ENCODE results near the gene SYNE2. TPM values are rescaled to one million over a fixed set of nuclear protein-coding genes. Genes with fewer than 3 reads are reported as not detected.
"Not testable (repeated sequence)": the region's sequence is repeated elsewhere in the genome, so short reads cannot be mapped to it uniquely, and the experiment has no call there.

The SYNE2 gene
- polyA plus RNA-seq, 3 donors = 25.3 to 39.6 (median 32.3) TPM

- WGBS, 3 donors = 81 to 100% (median 94%) methylated on average over 1 of the region's 2 CpGs
- not testable (repeated sequence) for H3K27ac ChIP-seq (ENCODE audit: low read depth, low read length)
Measured at GRCh38 chr14:63869940-63870752, 17.3 kb downstream of the SYNE2 start.

DNA sequence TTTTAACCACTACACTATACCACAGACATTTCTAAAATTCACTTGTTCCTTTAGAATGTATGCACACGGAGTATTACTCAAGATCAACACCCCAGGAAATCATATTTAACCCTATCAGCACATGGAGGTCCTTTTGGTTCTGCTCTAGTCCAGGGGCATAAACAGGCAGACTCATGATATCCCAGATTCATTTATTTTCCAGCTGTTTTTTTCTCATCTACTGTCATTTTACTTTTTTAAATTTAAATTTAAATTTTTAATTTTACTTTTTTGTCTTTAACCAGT lies 17.9 kb downstream of the SYNE2 start:
- 0 to 4% (median 4%) methylated on average over 1 of the region's 1 CpG for WGBS, 3 donors
- not testable (repeated sequence) for H3K27ac ChIP-seq (ENCODE audit: low read depth, low read length)

GRCh38 chr14:63874223-63874622 lies 21.4 kb downstream of the SYNE2 start:
- no peak overlapping the region for H3K27ac ChIP-seq (ENCODE audit: low read depth, low read length)

GRCh38 chr14:63875311-63875710 lies 22.5 kb downstream of the SYNE2 start:
- WGBS, 3 donors = 53 to 71% (median 70%) methylated on average over 2 of the region's 2 CpGs
- no peak overlapping the region for H3K27ac ChIP-seq (ENCODE audit: low read depth, low read length)

More at GRCh38 chr14:63874223-63874622, 21.4 kb downstream of the SYNE2 start:
- 49 to 71% (median 49%) methylated on average over 3 of the region's 3 CpGs for WGBS, 3 donors

DNA sequence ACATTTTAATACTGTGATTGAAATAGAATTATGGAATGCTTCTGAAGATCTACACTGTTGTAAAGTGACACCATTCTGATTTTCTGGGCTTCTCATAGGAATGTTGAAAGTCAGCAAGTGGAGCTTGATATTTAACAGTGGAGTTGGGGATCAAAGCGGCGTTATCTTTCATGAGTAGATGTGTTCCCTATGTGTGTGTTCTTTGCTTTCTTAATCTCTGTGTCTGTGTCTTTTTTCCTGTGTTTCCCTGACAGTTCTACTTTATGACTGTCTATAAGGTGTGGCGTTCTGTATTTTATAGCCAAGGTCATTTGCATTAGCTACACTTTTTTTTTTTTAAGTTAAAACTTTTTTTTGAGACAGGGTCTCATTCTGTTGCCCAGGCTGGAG lies 24.7 kb downstream of the SYNE2 start:
- 91 to 98% (median 98%) methylated on average over 3 of the region's 3 CpGs for WGBS, 3 donors

DNA sequence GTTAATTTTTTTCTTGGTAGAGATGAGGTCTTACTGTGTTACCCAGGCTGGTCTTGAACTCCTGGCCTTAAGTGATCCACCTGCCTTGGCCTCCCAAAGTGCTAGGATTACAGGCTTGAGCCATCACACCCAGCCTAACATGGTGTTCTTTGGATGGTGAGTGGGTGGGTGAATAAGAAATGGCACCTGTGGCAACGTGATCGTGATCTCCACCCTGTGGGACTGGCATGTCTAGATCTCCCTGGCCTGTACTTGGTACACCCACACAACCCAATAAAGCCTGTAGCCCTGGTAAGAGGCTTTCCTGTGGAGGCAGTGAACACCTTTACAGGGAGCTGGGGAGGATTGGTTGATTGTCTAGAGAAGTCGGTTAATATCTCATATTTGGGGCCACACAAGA lies 25.2 kb downstream of the SYNE2 start:
- WGBS, 3 donors = 93 to 100% (median 98%) methylated on average over 3 of the region's 3 CpGs

More for the DNA sequence above, 24.7 kb downstream of the SYNE2 start:
- no peak overlapping the region for H3K27ac ChIP-seq (ENCODE audit: low read depth, low read length)

GRCh38 chr14:63878792-63879191 lies 26.0 kb downstream of the SYNE2 start:
- H3K27ac ChIP-seq (ENCODE audit: low read depth, low read length) = no peak overlapping the region
- WGBS, 3 donors = 95 to 98% (median 98%) methylated on average over 4 of the region's 4 CpGs

More for the DNA sequence above, 25.2 kb downstream of the SYNE2 start:
- H3K27ac ChIP-seq (ENCODE audit: low read depth, low read length) = peak overlapping the region; percentile 51

DNA sequence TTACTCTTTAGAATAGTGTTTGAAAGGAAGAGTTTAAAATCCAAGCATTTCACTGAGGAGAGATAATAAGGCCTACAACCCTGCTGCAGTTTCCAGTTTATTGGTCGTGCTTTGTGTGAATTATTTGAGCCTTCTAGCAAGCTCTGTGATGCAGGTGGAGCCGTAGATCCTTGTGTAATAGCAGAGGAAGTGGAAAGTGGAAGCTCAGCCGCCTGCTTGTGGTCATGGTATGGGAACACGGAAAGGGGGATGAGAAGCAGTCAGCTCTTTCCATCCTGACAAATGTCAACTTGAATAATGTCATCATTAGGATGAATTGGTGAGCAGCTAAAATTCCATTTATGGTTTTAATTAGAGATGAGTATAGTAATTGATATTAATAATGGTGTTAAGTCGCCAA lies 29.1 kb downstream of the SYNE2 start:
- H3K27ac ChIP-seq (ENCODE audit: low read depth, low read length) = no peak overlapping the region
- WGBS, 3 donors = 51 to 71% (median 57%) methylated on average over 5 of the region's 5 CpGs

- no peak overlapping the region for H3K27ac ChIP-seq (ENCODE audit: low read depth, low read length)
- WGBS, 3 donors = 95 to 97% (median 96%) methylated on average over 7 of the region's 7 CpGs
Measured at GRCh38 chr14:63887899-63888298, 35.1 kb downstream of the SYNE2 start.

GRCh38 chr14:63890553-63890952 lies 37.7 kb downstream of the SYNE2 start:
- WGBS, 3 donors = 71 to 80% (median 74%) methylated on average over 1 of the region's 1 CpG
- no peak overlapping the region for H3K27ac ChIP-seq (ENCODE audit: low read depth, low read length)

DNA sequence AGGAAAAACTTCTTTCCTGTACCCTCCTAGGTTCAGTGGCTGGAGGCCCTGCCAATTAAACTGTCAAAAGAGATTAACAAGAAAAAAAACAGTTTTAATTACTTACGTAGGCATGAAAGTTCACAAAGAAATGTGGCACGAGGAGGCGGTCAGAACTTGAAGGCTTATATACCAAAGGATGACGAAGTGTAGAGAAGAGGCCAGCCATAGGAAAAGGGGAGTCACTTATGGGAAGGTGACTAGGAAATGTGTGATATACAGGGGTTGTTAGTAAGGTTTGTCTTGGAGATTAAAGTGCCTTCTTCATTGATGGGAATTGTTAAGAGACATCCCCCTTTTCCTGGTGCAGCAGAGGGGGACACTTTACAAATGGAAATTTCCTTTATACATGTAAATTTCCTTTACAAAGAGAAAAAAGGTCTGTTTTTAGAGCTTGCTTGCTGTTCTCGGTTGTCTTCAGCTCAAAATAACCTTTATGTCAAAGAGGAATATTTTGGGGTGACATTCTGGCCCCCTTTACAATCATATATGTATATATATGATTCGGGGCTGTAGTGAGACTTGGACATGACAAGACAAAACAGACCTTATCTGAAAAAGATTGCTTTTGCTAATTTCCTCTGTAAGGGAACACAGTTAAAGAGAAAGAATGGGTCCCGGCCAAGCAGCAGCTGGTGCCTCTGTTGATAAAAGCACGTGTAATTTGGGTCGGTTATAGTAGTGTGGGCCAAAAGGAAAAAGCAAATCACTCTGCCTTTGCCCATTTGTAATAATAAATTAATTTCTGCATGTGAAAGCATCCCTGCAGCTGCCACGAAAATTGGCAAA lies 38.6 kb downstream of the SYNE2 start:
- 23 to 53% (median 46%) methylated on average over 10 of the region's 10 CpGs for WGBS, 3 donors

GRCh38 chr14:63892265-63892664 lies 39.5 kb downstream of the SYNE2 start:
- 36 to 52% (median 37%) methylated on average over 2 of the region's 2 CpGs for WGBS, 3 donors
- no peak overlapping the region for H3K27ac ChIP-seq (ENCODE audit: low read depth, low read length)

More for the DNA sequence above, 38.6 kb downstream of the SYNE2 start:
- H3K27ac ChIP-seq (ENCODE audit: low read depth, low read length) = no peak overlapping the region

DNA sequence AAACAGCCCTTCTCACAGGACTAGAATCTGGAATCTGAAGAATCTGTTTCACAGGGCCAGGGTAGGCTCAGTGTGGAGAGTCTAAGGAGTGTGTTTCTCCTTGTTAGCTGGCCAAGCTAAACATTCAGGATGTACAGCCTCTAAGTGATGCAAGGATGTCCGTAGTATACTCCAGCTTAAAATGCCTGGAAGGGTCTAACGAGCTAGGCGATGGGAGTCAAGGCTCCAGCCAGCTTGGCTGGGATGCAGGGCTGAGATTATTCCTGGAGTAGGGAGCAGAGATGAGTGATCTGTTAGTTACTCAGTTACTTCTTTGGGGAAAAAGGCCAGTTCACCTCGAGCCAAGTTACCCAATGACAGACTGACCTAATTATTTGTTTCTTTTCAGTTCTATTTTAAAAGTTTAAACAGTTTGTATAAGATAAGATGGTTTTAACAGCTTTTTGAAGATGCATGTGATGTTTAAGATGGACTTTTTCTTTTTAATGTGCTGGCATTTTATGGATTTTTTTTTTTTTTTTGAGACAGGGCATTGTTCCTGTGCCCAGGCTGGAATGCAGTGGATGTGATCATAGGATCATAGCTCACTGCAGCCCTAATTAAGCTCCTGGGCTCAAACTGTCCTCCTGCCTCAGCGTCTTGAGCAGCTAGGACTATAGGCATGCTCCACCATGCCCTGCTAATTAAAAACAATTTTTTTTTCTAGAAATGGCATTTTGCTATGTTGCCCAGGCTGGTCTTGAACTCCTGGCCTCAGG lies 41.1 kb downstream of the SYNE2 start:
- peak overlapping the region; percentile 48 for H3K27ac ChIP-seq (ENCODE audit: low read depth, low read length)
- WGBS, 3 donors = 21 to 51% (median 43%) methylated on average over 5 of the region's 5 CpGs

DNA sequence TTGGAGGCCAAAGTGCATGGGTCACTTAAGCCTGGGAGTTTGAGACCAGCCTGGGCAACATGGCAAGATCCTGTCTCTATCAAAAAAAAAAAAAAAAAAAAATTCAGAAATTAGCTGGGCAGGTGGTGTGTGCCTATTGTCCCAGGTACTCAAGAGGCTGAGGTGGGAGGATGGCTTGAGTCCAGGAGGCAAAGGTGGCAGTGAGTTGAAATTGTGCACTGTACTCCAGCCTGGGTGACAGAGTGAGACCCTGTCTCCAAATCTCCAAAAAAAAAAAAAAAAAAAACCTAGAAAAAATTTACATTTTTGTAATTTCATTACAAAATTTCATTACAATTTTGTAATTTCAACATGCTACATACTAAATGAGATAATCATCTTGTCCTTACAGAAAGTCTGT lies 42.7 kb downstream of the SYNE2 start:
- H3K27ac ChIP-seq (ENCODE audit: low read depth, low read length) = no peak overlapping the region

GRCh38 chr14:63896278-63896720 lies 43.5 kb downstream of the SYNE2 start:
- WGBS, 3 donors = 19 to 49% (median 21%) methylated on average over 4 of the region's 4 CpGs
- H3K27ac ChIP-seq (ENCODE audit: low read depth, low read length) = no peak overlapping the region

DNA sequence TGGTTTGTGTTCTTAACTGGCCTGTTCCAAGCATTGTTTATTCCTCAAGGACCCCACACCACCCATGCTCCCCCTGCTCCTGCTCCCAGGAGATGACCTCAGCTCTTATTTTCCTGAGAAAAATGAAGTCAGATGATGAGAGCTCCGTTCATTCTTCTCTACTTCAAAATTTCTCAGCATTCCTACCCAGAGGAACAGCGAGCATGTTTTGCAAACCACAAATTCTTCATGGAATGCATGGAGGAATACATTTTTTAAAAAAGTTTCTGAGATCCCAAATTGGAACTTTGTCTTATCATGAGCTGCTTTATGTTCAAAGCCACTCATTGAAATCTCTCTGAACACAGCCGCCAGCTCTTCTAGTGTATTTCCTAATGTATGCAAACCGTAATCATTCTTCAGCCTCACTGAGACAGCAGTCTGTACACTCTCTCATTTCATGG lies 44.9 kb downstream of the SYNE2 start:
- H3K27ac ChIP-seq (ENCODE audit: low read depth, low read length) = peak overlapping the region; percentile 84
- WGBS, 3 donors = 67 to 86% (median 70%) methylated on average over 4 of the region's 4 CpGs

DNA sequence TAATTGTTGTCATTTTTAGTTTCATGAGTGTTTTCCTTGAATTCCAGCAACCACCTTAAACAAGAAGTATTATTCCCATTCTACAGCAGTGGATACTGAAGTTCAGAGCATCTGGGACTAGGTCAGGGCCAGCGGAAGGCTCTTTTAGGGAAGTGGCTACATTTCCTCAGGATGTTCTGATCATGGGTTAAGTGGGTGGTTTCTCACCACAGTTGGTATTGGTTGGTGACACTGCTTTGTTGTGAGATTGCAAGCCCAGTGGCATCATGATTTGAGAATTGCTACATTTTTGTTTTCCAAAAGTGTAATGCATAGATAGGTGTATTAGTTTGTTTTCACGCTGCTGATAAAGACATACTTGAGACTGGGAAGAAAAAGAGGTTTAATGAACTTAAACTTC lies 47.1 kb downstream of the SYNE2 start:
- 62 to 92% (median 64%) methylated on average over 2 of the region's 2 CpGs for WGBS, 3 donors
- no peak overlapping the region for H3K27ac ChIP-seq (ENCODE audit: low read depth, low read length)

- WGBS, 3 donors = 63 to 92% (median 64%) methylated on average over 5 of the region's 5 CpGs
- no peak overlapping the region for H3K27ac ChIP-seq (ENCODE audit: low read depth, low read length)
Measured at GRCh38 chr14:63901434-63902085, 48.8 kb downstream of the SYNE2 start.

All from adipose tissue (tissue), 3 donors.